H9 (cell line): Measurements from ENCODE around the gene MST1. TPM values are rescaled to one million over a fixed set of nuclear protein-coding genes. Genes with fewer than 3 reads are reported as not detected.
"Not testable (repeated sequence)": the region's sequence is repeated elsewhere in the genome, so short reads cannot be mapped to it uniquely, and the experiment has no call there.

Experiments used
- DNase-seq: peaks from one replicate; pipeline ENCODE4 v3.0.0-alpha.2; 2017
- H2AFZ ChIP-seq: one replicate; pipeline ENCODE4 v1.6.1; 2013; ENCODE audit warnings: mild to moderate bottlenecking, low read length, control low read depth, moderate library complexity
- H2AK5ac ChIP-seq: 2 replicates; pipeline ENCODE4 v1.6.1; 2013; ENCODE audit warnings: low read length, control low read depth, mixed read lengths; ENCODE audit not compliant: insufficient read length
- H2BK120ac ChIP-seq: one replicate; pipeline ENCODE4 v1.6.1; 2013; ENCODE audit warnings: low read depth, mild to moderate bottlenecking, low read length, control low read depth, inconsistent platforms; ENCODE audit not compliant: poor library complexity, severe bottlenecking
- H2BK12ac ChIP-seq: 2 replicates; pipeline ENCODE4 v1.6.1; 2013; ENCODE audit warnings: low read length, control low read depth, mixed read lengths, low read depth; ENCODE audit not compliant: insufficient read length
- H2BK15ac ChIP-seq: 2 replicates; pipeline ENCODE4 v1.6.1; 2013; ENCODE audit warnings: low read depth, low read length, control low read depth
- H2BK20ac ChIP-seq: one replicate; pipeline ENCODE4 v1.6.1; 2013; ENCODE audit warnings: low read depth, mild to moderate bottlenecking, low read length, control low read depth, inconsistent platforms; ENCODE audit not compliant: poor library complexity, severe bottlenecking
- H2BK5ac ChIP-seq: 2 replicates; pipeline ENCODE4 v1.6.1; 2013; ENCODE audit warnings: low read length, control low read depth, mixed read lengths; ENCODE audit not compliant: insufficient read length
- H3K14ac ChIP-seq: 2 replicates; pipeline ENCODE4 v1.6.1; 2013; ENCODE audit warnings: low read length, control low read depth; ENCODE audit not compliant: insufficient read depth
- H3K18ac ChIP-seq: 2 replicates; pipeline ENCODE4 v1.6.1; 2013; ENCODE audit warnings: low read depth, mild to moderate bottlenecking, mixed read lengths, low read length, control low read depth; ENCODE audit not compliant: insufficient read length
- H3K23ac ChIP-seq: 2 replicates; pipeline ENCODE4 v1.6.1; 2013; ENCODE audit warnings: low read length, control low read depth, mixed read lengths, low read depth; ENCODE audit not compliant: insufficient read length
- H3K23me2 ChIP-seq: 2 replicates; pipeline ENCODE4 v1.6.1; 2013; ENCODE audit warnings: low read depth, mild to moderate bottlenecking, mixed read lengths, low read length, control low read depth; ENCODE audit not compliant: insufficient read length, poor library complexity, severe bottlenecking
- H3K27ac ChIP-seq: 2 replicates; pipeline ENCODE4 v1.5.1; 2013; ENCODE audit warnings: low read length, control low read depth, mixed read lengths, low read depth; ENCODE audit not compliant: insufficient read length
- H3K27me3 ChIP-seq: 2 replicates; pipeline ENCODE4 v1.6.1; 2013; ENCODE audit warnings: low read length, control low read depth, inconsistent platforms; ENCODE audit not compliant: insufficient read depth
- H3K4ac ChIP-seq: 2 replicates; pipeline ENCODE4 v1.6.1; 2013; ENCODE audit warnings: low read depth, mild to moderate bottlenecking, control low read depth, inconsistent platforms, low read length, moderate library complexity
- H3K4me1 ChIP-seq: 2 replicates; pipeline ENCODE4 v1.6.1; 2013; ENCODE audit warnings: low read length, control low read depth, inconsistent platforms; ENCODE audit not compliant: insufficient read depth
- H3K4me2 ChIP-seq: 2 replicates; pipeline ENCODE4 v1.6.1; 2013; ENCODE audit warnings: low read length, control low read depth, mixed read lengths; ENCODE audit not compliant: insufficient read length, insufficient read depth
- H3K56ac ChIP-seq: 2 replicates; pipeline ENCODE4 v1.6.1; 2013; ENCODE audit warnings: low read depth, mild to moderate bottlenecking, mixed read lengths, low read length, control low read depth; ENCODE audit not compliant: insufficient read length
- H3K79me1 ChIP-seq: 2 replicates; pipeline ENCODE4 v1.6.1; 2013; ENCODE audit warnings: low read depth, mild to moderate bottlenecking, moderate library complexity, low read length, control low read depth, inconsistent platforms; ENCODE audit not compliant: insufficient read depth, poor library complexity, severe bottlenecking
- H3K79me2 ChIP-seq: 2 replicates; pipeline ENCODE4 v1.6.1; 2013; ENCODE audit warnings: low read length, control low read depth, inconsistent platforms; ENCODE audit not compliant: insufficient read depth
- H3K9ac ChIP-seq: 2 replicates; pipeline ENCODE4 v1.6.1; 2013; ENCODE audit warnings: low read length, control low read depth, mixed read lengths; ENCODE audit not compliant: insufficient read length; ENCODE audit errors: extremely low read depth
- H3K9me3 ChIP-seq: one replicate; pipeline ENCODE4 v1.6.1; 2013; ENCODE audit warnings: low read depth, low read length, inconsistent platforms; ENCODE audit not compliant: control insufficient read depth
- H3T11ph ChIP-seq: one replicate; pipeline ENCODE4 v1.6.1; 2013; ENCODE audit warnings: mild to moderate bottlenecking, low read length, control low read depth, inconsistent platforms
- H4K20me1 ChIP-seq: one replicate; pipeline ENCODE4 v1.6.1; 2013; ENCODE audit not compliant: control insufficient read depth, insufficient read length, insufficient read depth
- H4K5ac ChIP-seq: 2 replicates; pipeline ENCODE4 v1.6.1; 2013; ENCODE audit warnings: low read depth, mild to moderate bottlenecking, mixed read lengths, low read length, control low read depth; ENCODE audit not compliant: insufficient read length
- H4K8ac ChIP-seq: replicated peaks from 2 replicates; pipeline ENCODE4 v1.6.1; 2013; ENCODE audit warnings: low read length, control low read depth, mixed read lengths, low read depth; ENCODE audit not compliant: insufficient read length
- H4K91ac ChIP-seq: 2 replicates; pipeline ENCODE4 v1.6.1; 2013; ENCODE audit warnings: low read depth, mild to moderate bottlenecking, moderate library complexity, mixed read lengths, low read length, control low read depth; ENCODE audit not compliant: insufficient read length
- H3K27ac Mint-ChIP-seq, 3 experiments: 2 replicates in 2 of 3; 3 replicates in 1 of 3; pipeline ENCODE4 v1.8.0; 2020 to 2021; ENCODE audit warnings: mixed read lengths in 3 of 3, mild to moderate bottlenecking in 1 of 3, moderate library complexity in 1 of 3
- H3K27me3 Mint-ChIP-seq: 2 replicates; pipeline ENCODE4 v1.8.0; 2021; ENCODE audit warnings: low read depth, mild to moderate bottlenecking, moderate library complexity, mixed read lengths
- H3K36me3 Mint-ChIP-seq, 3 experiments: 2 replicates in 2 of 3; 3 replicates in 1 of 3; pipeline ENCODE4 v1.8.0; 2020 to 2021; ENCODE audit warnings: low read depth in 3 of 3, mixed read lengths in 3 of 3; ENCODE audit not compliant: insufficient read depth in 1 of 3
- H3K4me1 Mint-ChIP-seq, 2 experiments: 2 replicates each; pipeline ENCODE4 v1.8.0; 2020; ENCODE audit warnings: mixed read lengths in 2 of 2
- H3K4me3 Mint-ChIP-seq, 2 experiments: 2 replicates in 1 of 2; 3 replicates in 1 of 2; pipeline ENCODE4 v1.8.0; 2020 to 2021; ENCODE audit warnings: mild to moderate bottlenecking in 2 of 2, mixed read lengths in 2 of 2, moderate library complexity in 1 of 2
- H3K9me3 Mint-ChIP-seq, 2 experiments: 2 replicates in 1 of 2; 3 replicates in 1 of 2; pipeline ENCODE4 v1.8.0; 2020; ENCODE audit warnings: mild to moderate bottlenecking in 2 of 2, mixed read lengths in 2 of 2, moderate library complexity in 1 of 2
- WGBS: extraction: QIAGEN DNeasy Blood & Tissue Kit; methylation state at CpG from one replicate; pipeline ENCODE4 v1.1.7; 2013; ENCODE audit warnings: missing lambda C conversion rate, low lambda C conversion rate, mixed read lengths; ENCODE audit not compliant: insufficient read length; ENCODE audit errors: extremely low coverage; 5-methylcytosine and 5-hydroxymethylcytosine counted together
- total RNA-seq: library from RNA; stranded (reverse); gene quantifications from 2 replicates; pipeline ENCODE4 v1.2.1, GENCODE V29; 2021

MST1 gene
- total RNA-seq, 1 experiment from 2014 or later = 8.9 TPM

DNA sequence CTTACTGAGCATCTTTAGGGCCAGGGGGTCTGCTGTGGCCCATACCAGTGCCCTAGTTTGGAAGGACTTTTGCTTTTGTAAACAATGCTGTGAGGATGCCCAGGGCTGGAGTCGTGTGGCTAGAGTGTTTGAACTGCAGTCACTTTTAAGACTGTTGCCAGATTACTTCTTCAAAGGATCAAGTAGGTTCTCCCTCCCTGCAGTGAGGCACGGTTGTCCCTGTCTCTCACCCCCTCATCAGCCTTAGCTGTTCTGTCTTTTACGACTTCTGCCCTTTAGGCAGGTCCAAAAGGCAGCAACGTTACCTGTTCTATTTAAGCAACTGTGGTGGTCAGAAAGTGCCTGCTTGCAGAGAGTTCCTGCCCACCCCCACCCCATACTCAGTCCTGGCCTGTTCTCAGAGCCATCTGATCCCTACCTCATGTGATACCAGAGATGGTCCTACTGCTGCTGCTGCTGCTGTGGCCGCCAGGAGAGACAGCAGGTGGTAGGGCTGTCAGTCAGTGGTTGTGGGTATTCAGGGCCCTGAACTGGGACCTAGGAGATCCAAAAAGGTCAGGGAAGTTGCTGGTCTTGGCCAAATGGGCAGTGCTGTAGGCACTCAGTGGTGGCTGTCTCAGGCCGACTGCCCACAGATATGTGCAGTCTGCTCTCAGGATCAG, 5.3 kb upstream of the MST1 start:
- not testable (repeated sequence) for H2BK120ac ChIP-seq, H4K20me1 ChIP-seq, H4K5ac ChIP-seq, H4K8ac ChIP-seq, H3K23me2 ChIP-seq, H3K4me2 ChIP-seq, H3K4me1 Mint-ChIP-seq, H3K23ac ChIP-seq, H2AK5ac ChIP-seq, H3T11ph ChIP-seq, H2BK20ac ChIP-seq, H2BK12ac ChIP-seq, DNase-seq, H3K27ac ChIP-seq, H3K4me3 Mint-ChIP-seq, H3K79me1 ChIP-seq, H3K27me3 ChIP-seq, H2BK15ac ChIP-seq, H3K14ac ChIP-seq, H3K27me3 Mint-ChIP-seq, H3K4me1 ChIP-seq, H3K18ac ChIP-seq, H3K79me2 ChIP-seq, H3K9ac ChIP-seq, H3K9me3 Mint-ChIP-seq, H3K36me3 Mint-ChIP-seq, H3K9me3 ChIP-seq, H2AFZ ChIP-seq, H2BK5ac ChIP-seq, H4K91ac ChIP-seq, H3K56ac ChIP-seq, H3K4ac ChIP-seq
- peak overlapping the region in 1 of 3 experiments; percentile 52; a peak in 1 of 7 replicates for H3K27ac Mint-ChIP-seq
- WGBS = no CpG with 5 or more reads among the region's 6 CpGs

DNA sequence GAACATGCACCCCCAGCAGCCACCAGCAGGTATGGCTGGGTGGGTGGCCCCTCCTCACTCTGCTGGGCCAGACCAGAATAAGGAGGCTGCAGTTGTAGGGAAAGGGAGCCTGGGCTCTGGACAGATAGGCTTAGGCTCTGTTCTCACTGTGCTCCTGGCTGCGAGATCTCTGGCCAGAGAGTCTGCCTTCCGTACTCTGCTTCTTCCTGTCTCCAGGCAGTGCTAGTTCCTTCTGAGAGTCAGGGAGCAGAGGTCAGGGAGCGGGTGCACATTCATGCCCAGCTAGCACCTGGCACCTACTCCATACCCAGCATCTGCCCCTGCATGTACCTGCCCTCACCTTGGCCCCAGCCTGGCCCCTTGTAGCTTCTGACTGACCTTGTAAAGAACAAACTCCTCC, 2.2 kb upstream of the MST1 start:
- not testable (repeated sequence) for H3K36me3 Mint-ChIP-seq, H2BK5ac ChIP-seq, H2BK15ac ChIP-seq, H2BK20ac ChIP-seq, H4K20me1 ChIP-seq, H3K23ac ChIP-seq, H2AK5ac ChIP-seq, H3K9ac ChIP-seq, H3K4me3 Mint-ChIP-seq, H2BK12ac ChIP-seq, H3T11ph ChIP-seq, H3K27ac ChIP-seq, H2AFZ ChIP-seq, H3K23me2 ChIP-seq, H2BK120ac ChIP-seq, H3K18ac ChIP-seq, H3K14ac ChIP-seq, H3K4me1 ChIP-seq, H3K27me3 Mint-ChIP-seq, H4K91ac ChIP-seq, H3K27ac Mint-ChIP-seq, H4K5ac ChIP-seq, H3K9me3 ChIP-seq, H3K9me3 Mint-ChIP-seq, H3K4ac ChIP-seq, H3K79me1 ChIP-seq, H3K27me3 ChIP-seq, H4K8ac ChIP-seq, H3K4me2 ChIP-seq, DNase-seq, H3K56ac ChIP-seq, H3K79me2 ChIP-seq
- H3K4me1 Mint-ChIP-seq = peaks cover 16 to 25% of the 10 kb centered on the region in 2 experiments
- no CpG with 5 or more reads among the region's 3 CpGs for WGBS
